Measurements from ENCODE around the gene MT1B.
"Not testable (repeated sequence)": the region's sequence is repeated elsewhere in the genome, so short reads cannot be mapped to it uniquely, and the experiment has no call there.

The MT1B gene

DNA sequence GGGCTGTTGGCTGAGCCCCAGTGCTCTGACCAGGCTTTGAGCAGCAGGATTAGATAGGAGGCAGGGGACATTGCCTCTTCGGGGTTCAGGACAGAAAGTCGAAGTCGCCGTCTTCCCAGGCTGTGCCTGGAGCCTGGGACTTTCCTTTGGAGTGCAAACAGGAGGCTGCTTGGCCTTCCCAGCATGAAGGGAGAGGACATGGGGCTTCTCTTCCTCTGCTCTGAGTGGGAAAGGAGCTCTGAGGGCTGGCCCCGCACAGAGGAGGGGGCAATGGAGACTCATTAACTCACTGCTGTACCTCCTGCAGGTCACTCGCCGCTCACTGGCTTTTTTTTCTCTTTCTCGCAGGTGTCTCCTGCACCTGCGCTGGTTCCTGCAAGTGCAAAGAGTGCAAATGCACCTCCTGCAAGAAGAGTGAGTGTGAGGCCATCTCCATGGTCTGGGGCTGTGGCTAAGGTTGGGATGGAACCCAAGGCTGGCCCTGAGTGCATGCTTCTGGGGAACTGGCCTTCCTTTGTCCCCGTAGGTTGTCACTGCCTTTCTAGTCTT is 6.7 kb downstream of the MT1B start:
- DNase-seq (ENCODE audit: low read depth), result no peak
- peak overlapping the region; percentile 50 for H3K4me3 ChIP-seq (ENCODE audit: low read length)

DNA sequence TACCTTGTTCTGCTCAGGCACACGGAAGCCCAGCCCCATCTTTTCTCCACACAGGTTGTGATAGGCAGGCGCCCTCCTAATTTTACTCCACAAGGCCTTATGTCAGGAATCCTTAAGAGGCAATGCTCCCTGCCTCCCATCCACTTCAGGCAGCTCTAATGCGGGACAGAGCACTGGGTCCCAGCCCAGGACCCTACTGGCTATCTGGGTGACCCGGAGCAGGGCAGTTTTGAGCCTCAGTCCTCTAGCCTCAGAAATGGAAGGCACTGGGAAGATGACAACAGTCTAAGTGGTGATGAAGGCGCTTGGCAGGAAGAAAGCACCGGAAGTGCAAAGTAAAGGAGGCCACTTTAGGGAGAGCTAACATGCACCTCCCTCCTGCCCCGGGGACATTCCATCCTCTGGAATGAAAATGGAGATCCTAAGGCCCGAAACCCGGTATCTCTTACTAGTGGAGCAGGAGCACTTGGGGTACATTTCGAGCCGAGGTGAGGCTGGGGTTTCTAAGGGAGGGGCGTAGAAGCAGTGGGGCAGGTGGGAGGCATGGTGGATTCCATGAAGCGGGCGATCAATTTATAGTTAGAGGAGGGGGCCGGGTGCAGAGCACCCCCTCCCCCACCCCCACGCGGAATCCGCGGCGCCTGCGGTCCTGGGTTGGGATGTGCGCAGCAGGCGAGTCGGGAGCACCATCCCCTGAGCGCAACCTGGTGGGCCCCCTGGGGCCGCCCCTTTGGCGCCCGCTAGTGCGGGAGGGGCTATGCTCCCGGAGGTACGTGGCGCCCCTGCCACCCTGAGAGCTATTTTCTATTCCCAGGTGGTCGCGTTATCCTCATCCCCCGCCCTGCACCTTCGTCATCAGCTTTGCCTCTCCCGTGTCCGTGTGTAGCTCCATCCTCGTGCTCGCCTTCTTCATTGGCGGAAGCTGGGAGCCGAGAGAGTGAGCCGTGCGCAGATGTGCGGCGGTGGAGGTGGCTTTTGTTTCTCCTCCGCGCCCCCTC is 11.0 kb downstream of the MT1B start:
- DNase-seq (ENCODE audit: low read depth), result no peak
- H3K4me3 ChIP-seq (ENCODE audit: low read length), result no peak overlapping the region
- no peak for TF ChIP-seq CTCF (conservative IDR thresholded peaks at IDR 0.05; ENCODE audit: low read length)

More for the DNA sequence above, 6.7 kb downstream of the MT1B start:
- TF ChIP-seq CTCF (conservative IDR thresholded peaks at IDR 0.05; ENCODE audit: low read length), result no peak

- DNase-seq (ENCODE audit: low read depth), result no peak
- H3K4me3 ChIP-seq (ENCODE audit: low read length), result no peak overlapping the region
- no peak for TF ChIP-seq CTCF (conservative IDR thresholded peaks at IDR 0.05; ENCODE audit: low read length)
These were observed 12.8 kb downstream of the MT1B start for GRCh38 chr16:56664506-56664905.

DNA sequence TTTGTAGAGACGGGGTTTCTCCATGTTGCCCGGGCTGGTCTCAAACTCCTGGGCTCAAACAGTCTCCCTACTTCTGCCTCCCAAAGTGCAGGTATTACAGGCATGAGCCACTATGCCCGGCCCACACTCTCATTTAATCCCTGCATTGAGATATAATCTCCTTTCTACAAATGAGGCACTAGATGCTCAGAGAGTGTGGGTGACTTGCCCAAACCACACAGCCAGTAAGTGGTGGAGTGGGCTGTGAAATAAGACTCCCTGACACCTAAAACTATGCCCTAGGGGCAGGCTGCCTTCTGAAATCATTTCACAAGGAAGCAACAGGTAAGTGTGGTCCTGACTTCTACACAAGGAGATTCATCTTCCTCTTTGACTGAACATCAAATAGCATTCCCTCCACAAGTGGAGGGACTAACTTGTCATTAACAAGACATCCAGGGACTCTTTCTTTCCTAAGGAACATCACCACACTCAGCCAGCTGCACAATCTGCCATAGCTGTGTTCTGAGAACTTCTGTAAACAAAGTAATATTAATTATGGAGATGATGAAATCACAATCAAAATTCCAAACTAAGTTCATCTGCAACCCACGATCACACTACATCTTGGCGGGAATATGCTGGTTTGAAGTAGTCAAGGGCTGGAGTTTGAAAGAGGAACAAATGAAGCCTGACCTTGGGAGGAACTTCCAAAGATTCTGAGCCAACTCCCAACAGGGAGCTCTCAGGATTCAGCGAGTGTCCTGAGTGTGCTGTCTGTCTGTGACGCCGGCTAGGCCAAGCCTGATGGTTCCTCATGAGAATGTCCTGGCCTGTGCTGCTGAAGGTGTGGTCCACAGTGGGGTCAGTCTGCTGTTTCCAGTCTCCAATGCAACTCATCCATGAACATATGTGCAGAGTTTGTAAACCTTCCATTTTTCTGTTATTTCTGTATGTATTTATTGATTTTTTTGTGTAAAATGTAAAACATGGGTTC is 13.9 kb downstream of the MT1B start:
- not testable (repeated sequence) for H3K4me3 ChIP-seq (ENCODE audit: low read length); DNase-seq (ENCODE audit: low read depth)

GRCh38 chr16:56667581-56668571 is 16.2 kb downstream of the MT1B start, which contains the start of gene MT1G:
Gene MT1G (minus strand): TSS chr16:56668065. CDS start chr16:56667993, 72 bp downstream.
- TF ChIP-seq CTCF (conservative IDR thresholded peaks at IDR 0.05; ENCODE audit: low read length), result no peak
- DNase-seq (ENCODE audit: low read depth), result no peak
- H3K4me3 ChIP-seq (ENCODE audit: low read length), result no peak within 1 kb of the TSS

GRCh38 chr16:56669005-56669839 is 17.5 kb downstream of the MT1B start, which contains the start of gene MT1H:
Gene MT1H (plus strand): TSS chr16:56669814. CDS start chr16:56669885, 71 bp downstream.
- H3K4me3 ChIP-seq (ENCODE audit: low read length), result no peak within 1 kb of the TSS
- DNase-seq (ENCODE audit: low read depth), result no peak
- TF ChIP-seq CTCF (conservative IDR thresholded peaks at IDR 0.05; ENCODE audit: low read length), result no peak

Data from AG10803 (cell line).